Fibroblast of skin of abdomen (primary cell): ENCODE measurements around the gene RAPGEF4. TPM values are rescaled to one million over a fixed set of nuclear protein-coding genes. Genes with fewer than 3 reads are reported as not detected.

Experiments used
- DNase-seq: peaks from one replicate; pipeline ENCODE4 v3.0.0-alpha.2; 2013
- polyA plus RNA-seq, 2 experiments: library from polyadenylated mRNA; unstranded; fragments of 120-200 nt; gene quantifications; one replicate each; pipeline ENCODE4 v1.2.1, GENCODE V29; 2013; ENCODE audit not compliant: insufficient read length in 2 of 2

Gene RAPGEF4
- 0.30 TPM for polyA plus RNA-seq (2013, experiment 1 of 2; ENCODE audit: insufficient read length)
- 0.52 TPM for polyA plus RNA-seq (2013, experiment 2 of 2; ENCODE audit: insufficient read length)

DNA sequence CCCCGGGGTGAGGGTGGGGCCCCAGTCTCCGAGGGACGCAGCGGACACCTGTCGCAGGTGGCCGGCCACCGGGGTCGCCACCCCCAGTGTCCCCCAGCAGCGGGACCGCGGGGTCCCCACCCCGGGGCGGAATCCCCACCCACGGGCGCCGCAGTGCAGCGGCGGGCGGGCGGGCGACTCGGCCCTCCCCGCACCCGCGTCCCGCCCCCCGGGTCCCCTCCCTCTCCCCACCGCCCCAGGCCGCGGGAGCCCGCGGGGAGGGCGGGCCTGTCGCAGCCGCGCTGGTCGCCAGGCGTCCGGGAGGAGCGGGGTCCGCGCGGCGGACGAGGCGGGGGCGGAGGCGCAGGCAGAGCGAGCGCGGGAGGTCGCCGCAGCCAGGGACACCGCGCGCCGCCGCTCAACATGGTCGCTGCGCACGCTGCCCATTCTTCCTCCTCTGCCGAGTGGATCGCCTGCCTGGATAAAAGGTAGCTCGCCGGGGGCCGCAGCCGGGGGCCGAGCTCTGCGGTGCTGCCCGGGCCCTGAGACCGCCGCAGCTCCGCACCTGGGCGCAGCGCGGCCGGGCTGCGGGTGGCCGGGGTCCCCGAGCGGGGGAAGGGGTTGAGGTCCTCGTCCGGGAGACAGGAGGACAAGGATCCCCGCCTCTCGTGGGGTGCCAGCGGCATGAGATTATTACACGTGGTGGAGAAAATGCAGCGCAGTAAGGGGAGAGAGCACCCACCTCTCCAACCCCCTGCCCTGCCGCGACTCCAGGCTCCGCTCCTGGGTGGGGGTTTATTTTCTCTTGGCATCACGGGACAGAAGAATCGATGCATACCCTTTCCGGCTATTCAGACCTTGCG is at the start of gene RAPGEF4:
Gene RAPGEF4 (plus strand): TSS at position 264 of the 842 bp plus-strand sequence. CDS start 139 bp downstream, at position 403.
- no peak for DNase-seq

DNA sequence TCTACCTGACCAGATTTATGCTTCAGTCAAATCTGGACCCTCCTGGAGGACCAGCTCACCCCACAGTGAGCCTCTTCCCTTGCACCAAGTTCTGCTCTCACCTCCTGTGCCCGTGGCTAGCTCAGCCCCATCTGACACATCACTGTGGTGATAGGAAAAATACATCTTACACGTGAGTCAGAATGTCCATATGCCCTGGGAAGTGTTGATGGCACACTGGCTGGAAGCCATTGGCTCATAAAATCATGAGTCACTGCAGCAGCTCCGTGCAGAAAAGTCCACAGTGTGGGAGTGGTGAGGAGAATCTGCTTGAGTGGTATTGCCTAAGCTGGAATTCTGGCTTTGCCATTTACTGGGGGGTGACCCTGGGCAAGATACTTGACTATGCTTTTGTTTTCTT is 42.6 kb upstream of the RAPGEF4 start:
- peak; percentile 98 for DNase-seq

DNA sequence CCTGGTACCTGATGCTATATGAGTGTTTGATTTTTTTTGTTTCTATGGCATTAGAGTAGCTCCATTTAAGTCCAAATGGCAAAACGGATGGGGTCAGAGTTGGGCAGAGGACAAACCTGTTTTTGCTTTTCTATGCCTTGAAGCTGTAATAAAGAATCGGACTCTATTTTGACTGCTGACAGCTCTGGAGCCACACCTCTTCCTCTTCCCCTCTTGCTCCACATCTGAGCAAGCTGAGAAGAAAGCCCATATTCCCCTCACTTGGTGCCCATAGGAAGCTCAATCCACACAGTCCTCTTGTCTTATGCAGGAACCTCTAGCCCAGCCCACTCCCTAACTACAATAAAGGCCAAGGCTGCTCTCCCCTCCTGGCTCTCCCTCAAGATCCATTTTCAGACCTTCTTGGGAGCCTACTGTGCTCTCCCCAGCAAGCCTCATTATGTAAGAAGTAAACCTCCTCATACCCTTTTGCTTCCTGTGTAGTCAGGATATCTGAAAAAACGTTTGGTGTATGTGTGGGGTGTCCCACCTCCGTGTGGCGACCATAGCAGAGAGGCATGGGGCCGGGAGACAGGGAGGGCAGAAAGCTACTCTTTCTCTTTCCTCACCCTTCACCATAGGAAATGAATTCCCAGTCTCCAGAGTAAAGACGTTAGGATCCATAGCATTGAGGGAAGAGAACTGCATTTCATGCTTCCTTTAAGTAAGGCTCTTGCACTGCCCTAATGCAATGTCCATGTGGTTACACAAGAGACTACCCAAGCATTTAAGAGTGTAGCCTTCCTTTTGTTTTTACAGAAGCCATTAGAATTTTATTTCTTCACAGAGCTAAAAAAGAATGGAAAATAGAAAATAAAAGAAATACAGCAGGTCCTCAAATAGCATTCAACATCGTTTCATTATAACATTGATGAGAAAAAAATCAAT is 41.9 kb upstream of the RAPGEF4 start:
- DNase-seq: peak; percentile 17

DNA sequence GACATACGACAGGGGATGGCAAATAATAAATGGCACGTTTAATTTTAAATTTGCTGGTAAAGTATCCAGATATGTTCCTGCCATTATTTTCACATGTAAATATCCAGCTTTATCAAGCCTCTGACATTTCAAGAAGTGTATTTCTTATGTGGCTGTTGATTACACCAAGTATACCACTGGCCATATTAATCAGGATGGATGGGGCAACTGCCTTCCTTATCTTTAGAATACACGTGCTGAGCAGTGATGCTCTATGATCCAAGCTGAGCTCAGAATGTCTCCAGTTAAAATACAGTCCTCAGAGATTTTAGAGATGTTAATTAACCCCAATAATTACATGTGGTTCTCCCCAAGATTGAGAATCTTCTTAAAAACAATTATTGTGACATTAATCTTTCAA is 38.3 kb upstream of the RAPGEF4 start:
- no peak for DNase-seq

DNA sequence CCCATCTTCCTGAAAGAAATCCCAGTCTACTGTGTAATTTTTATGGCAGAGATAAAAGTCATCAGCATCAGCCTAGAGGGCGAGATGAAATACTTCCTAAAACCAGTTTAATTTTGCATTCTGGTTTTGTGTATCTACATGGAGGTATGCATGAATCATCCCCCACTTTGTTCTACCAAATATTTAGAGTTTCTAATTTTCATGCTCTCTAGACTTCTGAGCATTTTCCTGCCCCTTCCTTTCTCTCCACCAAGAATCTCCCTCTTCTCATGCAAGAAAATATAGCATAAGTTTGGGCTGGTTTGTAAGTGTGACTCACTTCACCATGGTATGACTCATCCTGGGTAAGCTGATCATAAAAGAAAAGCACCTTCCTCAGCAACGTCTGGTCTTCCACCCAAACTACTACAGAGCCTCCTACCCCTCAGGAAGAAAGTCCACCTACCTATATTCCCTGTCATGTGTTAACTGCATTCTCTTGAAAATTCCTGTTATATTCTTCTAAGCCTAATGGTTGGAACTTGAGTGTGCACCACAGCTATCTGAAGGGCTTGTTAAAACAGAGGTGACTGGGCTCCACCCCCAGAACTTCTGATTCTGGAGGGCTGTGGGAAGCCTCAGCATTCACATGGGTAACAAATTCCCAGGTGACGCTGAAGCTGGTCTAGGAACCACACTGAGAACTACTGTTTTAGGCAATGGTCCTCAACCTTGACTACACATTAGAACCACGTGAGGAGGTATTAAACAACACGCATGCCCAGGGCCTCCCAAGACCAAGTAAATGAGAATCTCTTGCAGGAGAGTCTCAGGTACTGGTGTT is 37.4 kb upstream of the RAPGEF4 start:
- peak; percentile 96 for DNase-seq

DNA sequence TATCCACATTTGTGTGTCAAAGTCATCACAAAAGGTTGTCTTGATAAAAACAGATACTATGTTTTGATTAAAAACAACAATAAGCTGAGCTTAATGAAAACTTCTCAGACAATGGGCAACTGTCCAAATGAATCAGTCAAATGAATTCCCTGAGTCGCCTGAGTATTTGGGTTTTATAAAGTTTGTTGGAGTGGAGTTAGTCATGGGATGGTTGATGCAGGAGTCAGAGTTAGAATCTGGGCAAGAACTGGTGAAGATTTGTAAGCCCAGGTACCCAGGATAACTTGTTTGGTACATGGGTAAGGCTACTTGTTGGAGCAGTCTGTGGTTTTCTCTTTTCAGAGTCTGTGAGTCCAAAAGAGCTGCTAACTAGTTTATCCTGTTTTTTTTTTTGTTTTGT is 34.4 kb upstream of the RAPGEF4 start:
- DNase-seq: peak; percentile 89

DNA sequence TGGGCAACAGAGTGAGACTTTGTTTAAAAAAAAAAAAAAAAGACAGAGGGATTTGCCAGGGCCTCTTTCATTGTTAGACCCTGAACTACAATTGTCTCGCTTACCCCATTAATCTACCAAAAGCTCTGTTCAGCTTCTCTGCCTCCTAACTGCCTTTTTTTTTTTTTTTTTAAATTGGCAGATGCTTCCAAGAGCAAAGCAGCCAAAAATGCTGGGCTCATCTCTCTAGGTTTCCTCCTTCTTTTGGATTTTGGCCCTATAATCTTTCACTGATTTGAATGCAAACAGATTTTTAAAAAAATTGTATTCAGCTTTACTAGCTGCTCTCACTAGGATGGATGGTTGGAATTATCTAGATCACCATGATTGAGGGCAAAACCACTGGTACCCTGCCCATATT is 33.2 kb upstream of the RAPGEF4 start:
- DNase-seq: no peak

DNA sequence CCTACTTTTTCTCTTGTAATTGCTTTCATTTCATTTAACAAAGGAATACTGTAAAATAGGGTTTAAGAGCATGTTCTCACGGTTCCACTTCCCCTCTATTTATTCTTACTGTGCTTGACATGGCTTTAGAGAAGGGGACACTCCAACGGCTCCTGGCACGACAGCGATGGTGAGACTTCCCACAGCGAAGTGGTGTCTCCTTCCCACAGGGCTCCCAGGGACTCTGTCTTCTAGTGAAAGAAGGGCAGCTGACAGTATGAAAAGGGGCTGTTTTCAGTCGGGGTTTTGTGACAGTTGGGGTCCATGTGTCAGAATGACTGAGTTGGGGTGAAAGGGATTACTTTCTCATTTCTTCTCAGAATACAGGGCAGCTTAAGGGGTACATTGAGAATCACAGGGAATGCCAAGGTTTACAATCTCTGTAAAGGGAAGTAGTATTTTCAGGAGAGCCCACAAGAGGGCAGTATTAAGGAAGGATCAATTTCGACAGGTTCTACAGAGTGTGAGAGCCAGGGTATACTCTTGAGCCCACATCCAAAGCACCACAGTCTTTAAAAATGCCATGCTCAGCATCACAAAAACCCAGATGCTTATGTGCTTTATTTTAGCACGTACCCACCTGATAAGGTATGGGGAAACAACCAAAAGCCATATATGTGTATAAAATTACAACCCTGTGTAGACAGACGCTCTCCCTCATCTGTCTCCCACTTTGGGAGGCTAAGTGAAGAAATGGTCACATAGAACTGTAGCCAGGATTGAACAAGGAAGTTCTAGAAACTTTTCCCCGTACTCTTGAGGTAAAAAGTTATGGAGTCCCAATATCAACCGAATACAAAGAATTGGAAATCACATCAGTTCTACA is 31.3 kb upstream of the RAPGEF4 start:
- peak; percentile 37 for DNase-seq

DNA sequence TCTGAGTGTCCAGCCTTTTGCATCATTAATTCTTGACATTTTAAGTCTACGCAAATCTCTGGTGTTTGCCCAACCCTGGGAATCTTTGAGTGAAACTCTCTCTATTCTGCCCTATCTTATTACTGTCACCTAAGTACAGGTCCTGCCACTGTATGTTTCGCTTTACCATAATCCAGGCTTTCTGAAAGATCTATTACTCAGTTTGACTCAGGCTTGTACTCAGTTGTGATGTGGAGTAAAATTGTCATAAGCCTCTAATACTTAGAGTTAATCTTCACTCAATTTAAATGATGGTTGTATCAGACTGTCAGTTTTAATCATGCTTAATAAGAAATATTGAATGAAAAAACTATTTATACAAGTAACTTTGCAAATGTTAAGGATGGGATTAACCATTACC is 30.3 kb upstream of the RAPGEF4 start:
- no peak for DNase-seq

DNA sequence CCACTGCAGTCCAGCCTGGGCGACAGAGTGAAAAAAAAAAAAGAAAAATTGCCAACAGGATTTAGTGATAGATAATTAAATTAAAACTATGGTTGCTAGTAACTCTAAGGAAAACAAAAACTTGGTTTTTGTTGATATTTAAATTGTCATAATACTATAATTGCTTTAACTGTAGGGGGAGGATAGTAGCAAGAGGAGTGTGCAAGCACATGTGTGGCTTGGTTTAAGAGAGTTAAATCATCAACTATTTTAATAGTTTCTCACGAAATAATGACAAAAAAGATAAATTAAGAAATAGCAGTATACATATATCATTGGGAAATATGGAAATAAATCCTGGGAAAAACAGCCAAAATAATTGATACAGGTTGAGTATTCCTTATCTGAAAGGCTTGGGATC is 27.4 kb upstream of the RAPGEF4 start:
- DNase-seq: no peak

DNA sequence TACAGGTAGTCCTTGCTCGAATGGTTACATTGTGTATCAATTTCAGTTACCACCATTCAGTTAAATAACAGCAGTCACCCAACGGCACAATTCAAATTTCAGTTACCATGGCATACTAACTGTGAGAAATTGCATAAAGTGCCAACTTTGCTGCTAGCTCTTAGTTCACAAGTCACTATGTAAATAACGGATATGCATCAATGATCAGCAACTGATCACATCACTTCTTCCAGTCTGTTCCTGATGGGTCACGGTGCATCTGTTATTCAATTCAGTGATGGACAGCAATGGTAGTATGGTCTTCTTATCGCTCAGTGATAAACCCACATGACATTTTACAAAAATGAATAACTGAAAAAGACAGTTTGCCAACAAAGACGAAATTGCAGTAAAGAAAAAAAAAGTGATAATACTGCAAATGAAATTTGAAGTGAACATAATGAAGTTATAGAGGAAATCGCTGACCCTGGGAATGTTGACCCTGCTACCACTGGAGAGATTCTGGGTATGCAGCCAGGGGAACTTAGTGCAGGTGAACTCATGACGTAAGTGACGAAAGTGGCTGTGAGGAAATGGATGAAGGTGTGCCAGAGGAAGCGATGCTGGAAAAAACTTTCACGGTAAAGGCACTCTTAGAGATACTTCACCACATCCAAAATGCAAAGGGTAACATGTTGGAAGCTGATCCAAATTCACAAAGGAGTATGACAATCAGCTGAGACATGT is 25.9 kb upstream of the RAPGEF4 start:
- no peak for DNase-seq

DNA sequence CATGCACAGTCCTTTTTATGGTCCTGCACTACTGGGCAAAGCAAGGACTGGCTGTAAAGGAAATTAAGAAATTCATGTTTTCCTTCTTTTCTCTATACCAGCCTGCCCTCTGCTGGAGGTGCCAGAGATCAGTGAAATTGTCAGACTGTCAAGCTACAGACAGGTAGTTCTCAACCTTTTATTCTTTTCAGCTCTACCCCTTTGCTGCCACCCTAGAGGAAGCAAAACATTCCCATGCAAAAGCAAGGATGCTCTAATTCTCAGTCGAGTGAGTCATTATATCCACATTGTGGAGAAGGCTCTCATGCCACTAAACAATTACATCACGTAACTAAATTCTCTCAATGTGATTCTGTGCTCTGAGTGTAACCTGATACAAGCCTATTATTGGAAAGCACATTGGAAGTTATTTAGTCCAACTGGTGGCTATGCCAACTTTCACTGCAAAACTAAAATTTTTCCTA is 25.0 kb upstream of the RAPGEF4 start:
- peak; percentile 79 for DNase-seq

DNA sequence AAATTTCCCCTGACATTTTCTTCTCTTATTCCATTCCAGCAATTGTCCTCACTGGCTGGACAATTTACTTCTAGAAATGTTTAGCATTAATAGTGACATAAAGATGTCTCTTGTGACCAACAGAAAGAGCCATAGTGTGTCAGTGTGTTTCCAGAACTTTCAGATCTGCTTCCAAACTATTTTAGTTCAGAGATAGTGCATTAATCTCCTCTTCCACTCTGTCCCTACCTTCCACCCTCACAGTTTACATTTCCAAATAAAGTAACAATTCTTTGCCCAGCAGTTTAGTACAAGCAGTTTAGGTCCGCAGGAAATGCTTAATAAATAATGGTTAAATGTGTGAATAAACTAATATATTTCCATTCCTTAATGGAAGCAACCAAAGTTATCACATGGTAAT is 24.5 kb upstream of the RAPGEF4 start:
- no peak for DNase-seq

DNA sequence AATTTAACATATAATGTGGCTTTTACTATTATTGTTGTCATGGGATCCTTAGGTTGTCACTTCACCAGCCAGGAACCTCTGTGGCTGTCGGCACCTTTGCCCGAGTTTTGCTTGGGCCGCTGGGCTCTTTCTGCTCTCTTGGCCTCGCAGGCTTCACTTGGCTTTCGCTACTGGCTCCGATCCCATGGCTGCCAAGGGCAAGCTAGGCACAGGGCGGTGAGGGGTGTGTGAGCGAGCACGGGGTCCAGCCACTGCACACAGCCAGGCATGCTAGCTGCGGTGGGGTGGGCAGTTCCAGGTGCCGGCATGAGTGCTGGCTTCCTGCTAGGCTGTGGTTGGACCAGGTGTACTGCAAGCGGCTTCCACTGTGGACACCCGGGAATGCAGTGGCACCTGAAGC is 23.4 kb upstream of the RAPGEF4 start:
- no peak for DNase-seq

DNA sequence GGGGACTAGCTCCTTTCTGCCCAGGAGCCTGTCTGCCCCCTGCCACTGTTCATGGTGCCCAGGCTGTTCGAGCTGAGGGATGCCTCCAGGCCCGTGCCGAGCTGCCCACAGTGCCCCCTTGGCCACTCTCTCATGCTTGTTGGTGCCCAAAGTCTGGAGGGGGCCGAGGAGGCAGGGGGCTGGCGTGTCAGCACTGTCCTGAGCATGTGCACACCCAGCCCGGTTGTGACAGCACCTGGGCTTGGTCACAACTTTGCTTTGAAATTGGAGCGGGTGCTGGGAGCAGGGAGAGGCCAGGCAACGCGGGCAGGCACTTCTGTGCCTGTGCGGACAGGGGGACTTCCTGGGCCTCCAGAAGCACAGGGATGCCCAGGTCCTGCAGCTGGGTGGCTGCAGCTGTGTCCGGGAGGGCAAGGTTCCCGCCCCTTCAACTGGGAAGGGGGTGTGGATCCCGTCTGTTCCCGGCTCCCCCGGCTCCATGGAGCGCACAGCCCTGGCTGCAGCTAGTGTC is 22.2 kb upstream of the RAPGEF4 start:
- no peak for DNase-seq

DNA sequence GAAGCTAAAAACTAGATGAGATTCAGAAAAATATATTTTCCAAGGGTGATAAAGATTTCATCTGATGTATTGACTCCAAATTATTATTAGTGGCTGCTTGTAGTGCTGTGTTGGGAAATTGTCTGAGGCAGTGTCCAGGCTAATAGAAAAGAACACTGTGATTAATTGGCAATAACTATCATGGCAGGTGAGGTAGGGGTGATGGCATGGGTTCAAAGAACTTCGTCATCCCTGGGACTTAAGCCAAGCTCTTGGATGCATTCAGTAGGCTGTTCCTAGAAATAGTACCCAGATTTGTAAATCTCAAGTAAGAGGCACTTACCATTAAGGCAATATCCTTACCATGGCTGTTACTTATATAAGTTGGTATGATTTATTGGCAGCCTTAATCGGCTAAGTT is 13.2 kb upstream of the RAPGEF4 start:
- DNase-seq: no peak

DNA sequence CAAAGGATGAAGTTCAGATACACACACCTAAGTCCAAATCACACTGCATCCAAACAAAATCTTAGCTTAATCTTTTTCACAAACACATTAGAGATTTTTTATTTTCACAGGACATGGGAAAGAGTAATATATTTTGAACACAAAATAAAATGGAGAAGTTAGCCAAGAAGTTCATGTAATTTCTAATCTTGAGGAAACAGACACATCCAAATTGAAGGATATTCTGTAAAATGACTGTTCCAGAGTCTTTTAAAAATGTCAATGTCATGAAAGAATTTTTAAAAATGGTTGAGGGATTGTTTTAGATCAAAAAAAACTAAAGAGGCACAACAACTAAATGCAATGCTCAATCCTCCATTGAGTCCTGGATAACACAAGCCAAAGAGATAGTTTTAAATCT is 12.4 kb upstream of the RAPGEF4 start:
- DNase-seq: no peak

DNA sequence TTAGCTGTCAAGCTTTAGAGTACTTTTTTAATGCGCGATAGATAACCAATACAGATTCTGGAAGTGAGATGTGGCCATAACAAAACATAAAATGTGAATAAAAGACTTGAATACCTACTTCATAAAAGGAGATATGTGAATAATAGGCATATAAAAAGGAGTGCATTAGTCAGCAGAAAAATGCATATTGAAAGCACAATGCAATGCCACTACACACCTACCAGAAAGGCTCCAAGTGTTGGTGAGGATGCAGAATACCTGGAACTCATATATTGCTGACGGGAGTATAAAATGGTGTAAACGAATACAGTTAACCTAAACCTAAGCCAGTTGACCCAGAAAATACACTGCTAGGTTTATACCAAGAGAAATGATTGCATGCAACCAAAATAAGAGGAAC is 10.9 kb upstream of the RAPGEF4 start:
- no peak for DNase-seq

DNA sequence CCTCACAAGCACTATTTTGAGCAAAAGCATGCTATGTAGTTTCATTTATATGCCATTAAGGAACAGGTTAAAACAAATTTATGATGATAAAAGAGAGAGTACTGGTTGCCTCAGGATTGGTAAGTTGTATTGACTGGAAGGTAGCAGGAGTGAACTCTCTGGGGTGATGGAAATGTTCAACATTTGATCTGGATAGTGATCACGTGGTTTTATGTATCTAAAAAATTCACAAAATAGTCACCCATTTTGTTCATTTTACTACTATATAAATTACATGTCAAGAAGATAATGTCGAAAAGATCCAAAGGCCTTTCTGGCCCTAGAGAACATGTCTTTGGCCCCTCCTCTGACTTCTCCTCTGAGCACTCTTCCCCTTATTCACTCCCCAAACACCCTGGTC is 10.4 kb upstream of the RAPGEF4 start:
- DNase-seq: no peak

DNA sequence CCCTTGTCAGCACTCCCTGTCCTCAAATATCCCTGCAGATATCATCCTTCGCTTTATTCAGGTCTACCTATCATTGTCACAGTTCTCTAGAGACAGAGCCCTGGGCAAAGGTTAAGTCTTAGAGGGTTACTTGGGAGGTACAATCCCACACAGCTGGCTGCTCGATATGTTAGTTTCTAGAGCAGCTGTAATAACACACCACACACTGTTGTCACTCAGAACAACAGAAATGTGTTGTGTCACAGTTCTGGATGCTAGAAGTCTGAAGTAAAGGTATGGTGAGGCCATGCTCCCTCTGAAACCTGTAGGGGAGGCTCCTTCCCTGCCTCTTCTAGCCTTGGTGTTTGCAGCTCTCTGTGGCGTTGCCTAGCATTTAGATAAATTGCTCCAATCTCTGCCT is 9.9 kb upstream of the RAPGEF4 start:
- no peak for DNase-seq
